BJ (cell line): ENCODE data around the gene CACNA2D2. TPM values are rescaled to one million over a fixed set of nuclear protein-coding genes. Genes with fewer than 3 reads are reported as not detected.

Experiments used
- CTCF ChIA-PET: fragments of 350-600 bp; formaldehyde crosslinking; extraction: SDS; loops from one replicate; lab custom pipeline; 2021; ENCODE audit warnings: antibody characterized with exemption, inconsistent platforms; lab: Yijun Ruan, JAX
- POLR2A ChIA-PET: fragments of 300-600 bp; sonication (Branson Sonifier 250); formaldehyde crosslinking; extraction: SDS; loops from one replicate; lab custom pipeline; 2021; ENCODE audit warnings: antibody characterized with exemption; lab: Charles Lee
- DNase-seq: peaks from one replicate; pipeline ENCODE4 v3.0.0-alpha.2; 2011; ENCODE audit warnings: low read depth
- H3K27me3 ChIP-seq: 2 replicates; pipeline ENCODE4 v1.6.0; 2011; ENCODE audit warnings: low read length; ENCODE audit not compliant: control insufficient read depth, insufficient read depth
- H3K36me3 ChIP-seq: 2 replicates; pipeline ENCODE4 v1.5.1; 2011; ENCODE audit warnings: low read length; ENCODE audit not compliant: control insufficient read depth, insufficient read depth
- H3K4me3 ChIP-seq: 2 replicates; pipeline ENCODE4 v1.5.1; 2011; ENCODE audit warnings: low read depth, mild to moderate bottlenecking, control low read depth, low read length
- polyA plus RNA-seq: library from polyadenylated mRNA; depleted of rRNA; stranded (reverse); fragments of >200 nt; gene quantifications from 2 replicates; pipeline ENCODE4 v1.2.3, GENCODE V29; 2011
- TF ChIP-seq, protein P1 (sequence below): IDR thresholded peaks from 2 replicates; pipeline ENCODE4 v1.5.1; 2011; ENCODE audit warnings: low read depth, mild to moderate bottlenecking, control low read depth, inconsistent platforms, low read length, moderate library complexity; ENCODE audit not compliant: insufficient read depth

The CACNA2D2 gene
- polyA plus RNA-seq, 1 experiment: 0.11 TPM

DNA sequence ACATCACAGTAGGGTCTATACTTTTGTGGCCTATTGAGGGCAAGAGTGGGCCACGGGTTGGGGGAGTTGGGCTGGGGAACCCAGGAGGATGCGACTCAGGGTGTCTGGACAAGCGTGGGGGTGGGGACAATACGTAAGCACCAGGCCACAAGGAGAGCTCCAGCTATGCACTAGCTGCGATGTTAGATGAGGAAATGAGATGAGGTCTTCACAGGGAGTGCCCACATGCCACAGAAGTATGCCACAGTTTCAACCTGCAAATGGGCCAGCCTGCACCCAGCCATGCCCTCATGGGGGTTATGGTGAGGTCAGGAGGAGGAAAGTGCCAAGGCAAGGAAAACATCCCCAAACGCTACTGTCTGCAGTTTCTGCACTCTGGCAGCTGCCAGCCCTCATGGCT lies 30.5 kb downstream of the CACNA2D2 start:
- TF ChIP-seq, protein P1, sequence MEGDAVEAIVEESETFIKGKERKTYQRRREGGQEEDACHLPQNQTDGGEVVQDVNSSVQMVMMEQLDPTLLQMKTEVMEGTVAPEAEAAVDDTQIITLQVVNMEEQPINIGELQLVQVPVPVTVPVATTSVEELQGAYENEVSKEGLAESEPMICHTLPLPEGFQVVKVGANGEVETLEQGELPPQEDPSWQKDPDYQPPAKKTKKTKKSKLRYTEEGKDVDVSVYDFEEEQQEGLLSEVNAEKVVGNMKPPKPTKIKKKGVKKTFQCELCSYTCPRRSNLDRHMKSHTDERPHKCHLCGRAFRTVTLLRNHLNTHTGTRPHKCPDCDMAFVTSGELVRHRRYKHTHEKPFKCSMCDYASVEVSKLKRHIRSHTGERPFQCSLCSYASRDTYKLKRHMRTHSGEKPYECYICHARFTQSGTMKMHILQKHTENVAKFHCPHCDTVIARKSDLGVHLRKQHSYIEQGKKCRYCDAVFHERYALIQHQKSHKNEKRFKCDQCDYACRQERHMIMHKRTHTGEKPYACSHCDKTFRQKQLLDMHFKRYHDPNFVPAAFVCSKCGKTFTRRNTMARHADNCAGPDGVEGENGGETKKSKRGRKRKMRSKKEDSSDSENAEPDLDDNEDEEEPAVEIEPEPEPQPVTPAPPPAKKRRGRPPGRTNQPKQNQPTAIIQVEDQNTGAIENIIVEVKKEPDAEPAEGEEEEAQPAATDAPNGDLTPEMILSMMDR: no peak
- CTCF ChIA-PET: no interaction called here
- Histone ChIP-seq H3K4me3 (no peak overlapping the region), H3K36me3 (no peaks in the 10 kb centered on the region), H3K27me3 (peaks cover 4% of the 10 kb centered on the region; the same call in 1 of the 2 replicates)
- POLR2A ChIA-PET: no interaction called here
- no peak for DNase-seq

- no peak overlapping the region for H3K4me3 ChIP-seq
- CTCF ChIA-PET: no interaction called here
- POLR2A ChIA-PET: no interaction called here
- H3K27me3 ChIP-seq: peaks cover 10% of the 10 kb centered on the region
- TF ChIP-seq, protein P1: no peak
- DNase-seq: no peak
- no peaks in the 10 kb centered on the region for H3K36me3 ChIP-seq
Measured at GRCh38 chr3:50470658-50471057, 32.8 kb downstream of the CACNA2D2 start.

DNA sequence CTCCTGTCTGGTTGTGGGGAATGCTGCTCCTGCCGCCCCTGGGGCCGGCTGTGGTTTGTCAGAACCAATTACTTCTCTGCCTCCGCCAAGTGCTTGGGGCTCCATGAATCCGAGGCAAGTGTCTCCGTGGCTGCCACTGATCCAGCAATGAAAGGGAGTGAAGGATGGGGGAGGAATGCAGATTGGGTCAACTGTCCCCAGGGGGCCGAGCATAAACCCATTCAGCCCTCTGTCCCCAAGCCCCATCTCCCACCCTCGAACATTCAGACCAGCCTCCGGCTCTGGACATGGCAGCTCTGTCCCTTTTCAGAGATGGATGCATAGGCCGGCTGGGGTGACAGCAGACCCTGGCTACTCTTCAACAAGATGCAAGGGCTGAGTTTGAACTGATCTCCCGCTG lies 35.5 kb downstream of the CACNA2D2 start:
- ChIA-PET CTCF (no interaction called here), POLR2A (no interaction called here)
- H3K27me3 ChIP-seq: peaks cover 10% of the 10 kb centered on the region
- H3K4me3 ChIP-seq: no peak overlapping the region
- no peak for DNase-seq
- TF ChIP-seq, protein P1: no peak
- H3K36me3 ChIP-seq: no peaks in the 10 kb centered on the region

GRCh38 chr3:50466177-50466576 lies 37.3 kb downstream of the CACNA2D2 start:
- DNase-seq: no peak
- Histone ChIP-seq H3K27me3 (peaks cover 10% of the 10 kb centered on the region), H3K4me3 (no peak overlapping the region), H3K36me3 (no peaks in the 10 kb centered on the region)
- TF ChIP-seq, protein P1: no peak
- ChIA-PET CTCF (no interaction called here), POLR2A (no interaction called here)

GRCh38 chr3:50464569-50464968 lies 38.9 kb downstream of the CACNA2D2 start:
- DNase-seq: no peak
- CTCF ChIA-PET: interaction anchor here (0.6 to 1.5 kb wide), 2 partner anchors 77 to 326 kb away, joined by 3 read pairs; no protein-coding TSS in a partner anchor
- no peak overlapping the region for H3K4me3 ChIP-seq
- no peaks in the 10 kb centered on the region for H3K36me3 ChIP-seq
- TF ChIP-seq, protein P1: no peak
- H3K27me3 ChIP-seq: peaks cover 14% of the 10 kb centered on the region
- POLR2A ChIA-PET: no interaction called here
